CD4-positive, alpha-beta T cell treated with Interleukin-2 at 100 ng/mL for 4 hours (primary cell): Measurements from ENCODE around the gene LAMTOR4.
"Not testable (repeated sequence)": the region's sequence is repeated elsewhere in the genome, so short reads cannot be mapped to it uniquely, and the experiment has no call there.

Source experiments
- DNase-seq: peaks from one replicate; pipeline ENCODE4 v3.0.0-alpha.2; 2020; ENCODE audit warnings: low spot score

LAMTOR4 gene

DNA sequence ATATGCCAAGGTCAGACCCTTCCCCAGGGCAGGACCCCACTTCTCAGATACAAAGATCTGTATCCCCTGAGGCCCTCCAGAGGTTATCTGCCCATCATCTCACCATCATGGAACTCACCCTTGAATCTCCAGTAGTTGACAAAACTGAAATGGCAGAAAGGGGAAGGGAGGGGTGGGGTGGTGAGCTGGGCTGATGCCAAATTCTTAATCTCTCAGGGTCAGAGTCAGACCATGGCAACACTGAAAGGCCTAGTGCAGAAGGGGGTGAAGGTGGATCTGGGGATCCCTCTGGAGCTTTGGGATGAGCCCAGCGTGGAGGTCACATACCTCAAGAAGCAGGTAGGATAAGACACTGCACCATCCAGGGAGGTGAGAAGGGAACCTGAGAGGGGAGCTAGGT lies 26.1 kb upstream of the LAMTOR4 start:
- no peak for DNase-seq

DNA sequence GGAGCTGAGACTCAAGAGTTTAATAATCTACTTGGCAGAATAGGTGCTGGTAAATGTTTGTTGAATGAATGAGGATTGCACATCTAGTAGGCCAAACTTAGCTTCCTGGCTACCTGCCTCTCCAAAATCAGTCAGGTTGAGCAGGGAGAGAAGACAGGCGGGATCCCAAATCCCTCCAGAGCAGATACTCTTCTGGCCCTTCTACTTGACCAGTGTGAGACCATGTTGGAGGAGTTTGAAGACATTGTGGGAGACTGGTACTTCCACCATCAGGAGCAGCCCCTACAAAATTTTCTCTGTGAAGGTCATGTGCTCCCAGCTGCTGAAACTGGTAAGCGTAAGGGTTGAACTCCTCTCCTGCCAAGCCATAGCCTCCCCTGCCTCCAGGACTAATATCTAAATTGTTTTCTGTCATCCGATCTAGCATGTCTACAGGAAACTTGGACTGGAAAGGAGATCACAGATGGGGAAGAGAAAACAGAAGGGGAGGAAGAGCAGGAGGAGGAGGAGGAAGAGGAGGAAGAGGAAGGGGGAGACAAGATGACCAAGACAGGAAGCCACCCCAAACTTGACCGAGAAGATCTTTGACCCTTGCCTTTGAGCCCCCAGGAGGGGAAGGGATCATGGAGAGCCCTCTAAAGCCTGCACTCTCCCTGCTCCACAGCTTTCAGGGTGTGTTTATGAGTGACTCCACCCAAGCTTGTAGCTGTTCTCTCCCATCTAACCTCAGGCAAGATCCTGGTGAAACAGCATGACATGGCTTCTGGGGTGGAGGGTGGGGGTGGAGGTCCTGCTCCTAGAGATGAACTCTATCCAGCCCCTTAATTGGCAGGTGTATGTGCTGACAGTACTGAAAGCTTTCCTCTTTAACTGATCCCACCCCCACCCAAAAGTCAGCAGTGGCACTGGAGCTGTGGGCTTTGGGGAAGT lies 24.2 kb upstream of the LAMTOR4 start:
- DNase-seq, result no peak

DNA sequence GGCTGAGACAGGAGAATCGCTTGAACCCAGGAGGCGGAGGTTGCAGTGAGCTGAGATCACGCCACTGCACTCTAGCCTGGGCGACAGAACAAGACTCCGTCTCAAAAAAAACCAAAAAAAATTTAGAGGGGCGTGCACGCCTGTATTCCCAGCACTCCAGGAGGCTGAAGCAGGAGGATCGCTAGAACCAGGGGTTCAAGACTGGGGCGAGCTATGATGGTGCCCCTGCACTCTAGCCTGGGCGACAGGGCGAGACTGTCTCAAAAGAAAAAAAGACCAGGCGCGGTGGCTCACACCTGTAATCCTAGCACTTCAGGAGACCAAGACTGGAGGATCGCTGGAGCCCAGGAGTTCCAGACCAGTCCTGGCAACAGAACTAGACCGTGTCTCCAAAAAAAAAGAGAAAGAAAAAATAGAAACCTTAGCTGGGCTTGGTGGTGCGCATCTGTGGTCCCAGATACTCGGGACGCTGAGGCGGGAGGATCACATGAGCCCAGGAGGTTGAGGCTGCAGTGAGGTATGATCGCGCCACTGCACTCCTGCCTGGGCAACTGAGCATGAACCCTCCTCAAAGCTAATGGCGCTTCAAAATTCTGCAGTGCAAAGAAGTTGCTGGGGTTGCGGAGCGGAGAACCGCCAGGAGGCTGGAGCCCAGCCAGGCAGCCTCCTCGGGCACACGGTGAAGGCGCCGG lies 22.3 kb upstream of the LAMTOR4 start:
- DNase-seq, result no peak

GRCh38 chr7:100126931-100127865 lies 21.5 kb upstream of the LAMTOR4 start, which contains the start of gene MBLAC1:
Gene MBLAC1, plus strand, starts transcription at chr7:100126967. Its CDS starts 429 bp downstream, at chr7:100127396.
- peak; percentile 95 for DNase-seq

- peak; percentile 31 for DNase-seq
Observed at GRCh38 chr7:100127866-100128636, 20.7 kb upstream of the LAMTOR4 start.

DNA sequence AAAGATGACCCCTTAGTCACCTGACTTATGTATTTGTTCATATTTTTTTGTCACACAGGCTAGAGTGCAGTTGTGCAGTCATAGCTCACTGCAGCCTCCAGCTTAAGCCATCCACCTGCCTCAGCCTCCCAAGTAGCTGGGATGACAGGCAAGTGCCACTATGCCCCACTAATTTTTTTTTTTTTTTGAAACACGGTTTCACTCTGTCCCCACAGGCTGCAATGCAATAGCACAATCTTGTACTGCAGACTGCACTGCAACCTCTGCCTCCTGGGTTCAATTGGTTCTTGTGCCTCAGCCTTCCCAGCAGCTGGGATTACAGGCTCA lies 20.1 kb upstream of the LAMTOR4 start:
- no peak for DNase-seq

- DNase-seq, result not testable (repeated sequence)
Observed at GRCh38 chr7:100130220-100130607, 18.5 kb upstream of the LAMTOR4 start.

DNA sequence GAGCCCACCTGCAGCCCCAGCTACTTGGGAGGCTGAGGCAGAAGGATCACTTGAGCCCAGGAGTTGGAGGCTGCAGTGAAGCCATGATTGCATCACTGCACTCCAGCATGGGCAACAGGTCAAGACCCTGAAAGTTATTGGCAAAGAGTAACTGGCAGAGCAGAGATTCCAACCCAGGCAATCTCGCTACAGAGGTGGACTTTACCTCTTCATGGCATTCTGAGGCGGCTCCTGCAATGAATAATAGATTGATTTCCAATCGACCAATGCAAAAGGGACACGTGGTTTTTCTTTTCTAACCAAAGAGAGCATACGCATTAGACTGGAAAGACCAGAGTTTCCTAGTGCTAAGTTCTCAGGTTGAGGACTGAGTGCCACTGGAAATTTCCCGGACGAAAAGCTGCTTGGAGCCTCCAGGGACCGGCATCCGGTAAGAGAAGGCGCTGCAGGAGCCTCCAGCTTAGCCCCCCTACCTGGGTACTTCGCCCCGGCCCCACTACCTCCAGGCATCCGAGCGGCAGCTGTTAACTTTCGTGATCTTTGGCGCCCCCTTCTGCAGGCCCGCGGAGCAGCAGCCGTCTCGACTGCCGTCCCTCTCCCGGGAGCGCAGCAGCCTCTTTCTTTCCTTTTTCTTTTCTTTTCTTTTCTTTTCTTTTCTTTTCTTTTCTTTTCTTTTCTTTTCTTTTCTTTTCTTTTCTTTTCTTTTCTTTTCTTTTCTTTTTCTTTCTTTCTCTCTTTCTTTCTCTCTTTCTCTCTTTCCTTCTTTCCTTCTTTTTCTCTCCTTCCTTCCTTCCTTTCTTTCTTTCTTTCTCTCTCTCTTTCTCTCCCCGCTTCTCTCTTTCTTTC lies 17.9 kb upstream of the LAMTOR4 start:
- DNase-seq, result peak; percentile 85

DNA sequence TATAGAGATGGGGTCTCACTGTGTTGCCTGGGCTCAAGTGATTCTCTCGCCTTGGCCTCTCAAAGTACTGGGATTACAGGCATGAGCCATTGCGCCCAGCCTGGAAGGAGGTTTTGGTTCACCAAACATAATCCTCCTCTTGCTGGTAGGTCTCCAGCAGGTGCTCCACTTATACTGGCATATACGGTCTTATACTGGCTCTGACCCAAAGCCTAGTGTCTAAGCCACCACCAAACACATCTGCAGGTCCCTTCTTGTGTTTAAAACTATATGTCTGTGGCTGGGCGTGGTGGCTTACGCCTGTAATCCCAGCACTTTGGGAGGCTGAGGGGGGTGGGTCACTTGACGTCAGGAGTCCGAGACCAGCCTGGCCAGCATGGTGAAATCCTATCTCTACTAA lies 16.6 kb upstream of the LAMTOR4 start:
- no peak for DNase-seq

DNA sequence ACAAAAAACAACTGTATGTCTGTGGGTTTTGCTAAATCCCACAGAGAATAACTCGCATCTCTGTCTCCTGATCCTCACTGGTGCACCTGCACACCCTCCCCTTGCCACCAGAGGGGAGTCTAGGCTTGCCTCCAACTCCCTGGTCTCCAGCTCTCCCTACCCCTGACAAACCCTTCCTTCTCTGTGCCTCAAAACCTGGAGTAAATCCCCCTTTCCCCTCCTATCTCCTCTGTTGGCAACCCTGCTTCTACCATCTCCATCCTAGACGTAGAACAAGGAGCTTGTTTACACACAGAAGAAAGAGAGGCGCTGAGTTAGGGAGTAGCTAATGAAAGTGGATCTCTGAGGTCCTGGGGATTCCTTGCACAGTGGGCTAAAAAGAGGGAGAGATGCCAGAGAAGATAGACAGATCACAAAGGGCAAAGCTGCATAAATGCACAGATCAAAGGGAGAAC lies 16.0 kb upstream of the LAMTOR4 start:
- peak; percentile 70 for DNase-seq

- DNase-seq, result no peak
Observed at GRCh38 chr7:100137851-100138760, 10.6 kb upstream of the LAMTOR4 start.

DNA sequence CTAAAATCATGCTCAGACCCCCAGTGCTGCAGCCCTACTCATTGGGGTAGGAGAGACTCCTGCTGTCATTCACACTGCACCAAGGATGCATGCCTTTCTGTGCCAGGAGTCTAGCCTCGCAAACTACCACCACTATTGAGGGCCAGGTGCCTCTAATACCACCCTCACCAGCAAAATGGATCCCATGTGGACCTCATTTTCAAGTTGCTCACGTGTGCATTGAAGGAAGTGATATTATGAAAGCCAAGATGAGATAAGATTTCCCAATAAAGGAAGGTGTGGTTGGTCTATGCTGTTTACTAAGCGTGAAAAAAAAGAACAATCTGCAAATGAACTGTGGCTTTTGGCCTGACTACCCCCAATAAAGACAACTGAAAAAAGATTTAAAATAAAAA lies 7.2 kb upstream of the LAMTOR4 start:
- no peak for DNase-seq

DNA sequence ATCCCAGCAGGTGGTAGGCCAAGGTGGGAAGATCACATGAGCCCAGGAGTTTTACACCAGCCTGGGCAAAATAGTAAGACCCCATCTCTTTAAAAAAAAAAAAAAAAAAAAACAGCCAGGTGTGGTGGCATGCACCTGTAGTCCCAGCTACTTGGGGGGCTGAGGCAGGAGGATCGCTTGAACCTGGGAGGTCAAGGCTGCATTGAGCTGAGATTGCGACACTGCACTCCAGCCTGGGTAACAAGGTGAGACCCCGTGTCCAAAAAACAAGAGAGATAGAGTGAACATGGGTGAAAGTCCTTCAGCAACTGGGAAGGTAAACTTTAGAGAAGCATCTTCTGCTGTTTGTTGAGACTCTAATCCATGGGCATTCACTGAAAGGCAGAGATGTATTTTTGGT lies 6.3 kb upstream of the LAMTOR4 start:
- DNase-seq, result no peak

GRCh38 chr7:100146350-100146749 lies 2.4 kb upstream of the LAMTOR4 start:
- DNase-seq, result not testable (repeated sequence)

GRCh38 chr7:100147278-100147677 lies 1.4 kb upstream of the LAMTOR4 start:
- no peak for DNase-seq

GRCh38 chr7:100148225-100148558 lies 526 bp upstream of the LAMTOR4 start:
- no peak for DNase-seq

GRCh38 chr7:100152404-100152803 lies 3.7 kb downstream of the LAMTOR4 start:
- DNase-seq, result no peak

- DNase-seq, result no peak
Observed at GRCh38 chr7:100152937-100153666, 4.4 kb downstream of the LAMTOR4 start.
